ENCODE data around the gene BCAM.
"Not testable (repeated sequence)": the region's sequence is repeated elsewhere in the genome, so short reads cannot be mapped to it uniquely, and the experiment has no call there.

BCAM gene

DNA sequence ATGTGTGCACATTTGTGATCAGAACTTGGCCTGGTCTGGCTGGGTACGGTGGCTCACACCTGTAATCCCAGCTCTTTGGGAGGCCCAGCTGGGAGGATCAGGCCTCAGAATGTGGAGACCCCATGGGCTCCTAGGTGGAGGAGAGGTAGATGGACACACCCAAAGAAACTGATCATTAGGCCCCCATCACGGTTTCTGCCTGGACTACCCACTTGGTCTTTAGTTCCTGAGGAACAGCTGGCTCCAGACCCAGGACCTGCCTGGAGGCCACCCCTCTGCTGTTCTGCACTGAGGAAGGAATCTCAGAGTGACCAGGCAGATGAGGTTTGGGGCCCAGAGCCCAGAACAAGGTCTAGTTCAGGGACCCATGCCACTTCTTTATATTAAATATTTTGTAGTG, 29.8 kb upstream of the BCAM start:
- TF ChIP-seq, protein P1, sequence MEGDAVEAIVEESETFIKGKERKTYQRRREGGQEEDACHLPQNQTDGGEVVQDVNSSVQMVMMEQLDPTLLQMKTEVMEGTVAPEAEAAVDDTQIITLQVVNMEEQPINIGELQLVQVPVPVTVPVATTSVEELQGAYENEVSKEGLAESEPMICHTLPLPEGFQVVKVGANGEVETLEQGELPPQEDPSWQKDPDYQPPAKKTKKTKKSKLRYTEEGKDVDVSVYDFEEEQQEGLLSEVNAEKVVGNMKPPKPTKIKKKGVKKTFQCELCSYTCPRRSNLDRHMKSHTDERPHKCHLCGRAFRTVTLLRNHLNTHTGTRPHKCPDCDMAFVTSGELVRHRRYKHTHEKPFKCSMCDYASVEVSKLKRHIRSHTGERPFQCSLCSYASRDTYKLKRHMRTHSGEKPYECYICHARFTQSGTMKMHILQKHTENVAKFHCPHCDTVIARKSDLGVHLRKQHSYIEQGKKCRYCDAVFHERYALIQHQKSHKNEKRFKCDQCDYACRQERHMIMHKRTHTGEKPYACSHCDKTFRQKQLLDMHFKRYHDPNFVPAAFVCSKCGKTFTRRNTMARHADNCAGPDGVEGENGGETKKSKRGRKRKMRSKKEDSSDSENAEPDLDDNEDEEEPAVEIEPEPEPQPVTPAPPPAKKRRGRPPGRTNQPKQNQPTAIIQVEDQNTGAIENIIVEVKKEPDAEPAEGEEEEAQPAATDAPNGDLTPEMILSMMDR (IDR thresholded peaks at IDR 0.05; ENCODE audit: low read depth, low read length, missing control alignments) = no peak
- in situ Hi-C loops (cut with HindIII; ENCODE audit: low pct_ligation_motif_present, low sequenced_read_pairs) = no loop called here
- Histone ChIP-seq H3K27me3 (replicated peaks) (no peaks in the 10 kb centered on the region), H3K4me3 (ENCODE audit: low read depth, low read length) (no peak overlapping the region), H3K27ac (no peak overlapping the region), H3K36me3 (replicated peaks) (no peaks in the 10 kb centered on the region)
- no peak for DNase-seq

DNA sequence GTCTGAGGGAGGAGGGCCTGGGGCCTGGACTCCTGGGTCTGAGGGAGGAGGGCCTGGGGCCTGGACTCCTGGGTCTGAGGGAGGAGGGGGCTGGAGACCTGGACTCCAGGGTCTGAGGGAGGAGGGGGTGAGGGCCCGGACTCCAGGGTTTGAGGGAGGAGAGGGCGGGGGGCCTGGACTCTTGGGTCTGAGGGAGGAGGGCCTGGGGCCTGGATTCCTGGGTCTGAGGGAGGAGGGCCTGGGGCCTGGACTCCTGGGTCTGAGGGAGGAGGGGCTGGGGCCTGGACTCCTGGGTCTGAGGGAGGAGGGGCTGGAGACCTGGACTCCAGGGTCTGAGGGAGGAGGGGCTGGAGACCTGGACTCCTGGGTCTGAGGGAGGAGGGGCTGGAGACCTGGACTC, 27.2 kb upstream of the BCAM start:
- DNase-seq; H3K27me3 ChIP-seq (replicated peaks); in situ Hi-C loops (cut with HindIII; ENCODE audit: low pct_ligation_motif_present, low sequenced_read_pairs); H3K36me3 ChIP-seq (replicated peaks); H3K4me3 ChIP-seq (ENCODE audit: low read depth, low read length); H3K27ac ChIP-seq: not testable (repeated sequence)

DNA sequence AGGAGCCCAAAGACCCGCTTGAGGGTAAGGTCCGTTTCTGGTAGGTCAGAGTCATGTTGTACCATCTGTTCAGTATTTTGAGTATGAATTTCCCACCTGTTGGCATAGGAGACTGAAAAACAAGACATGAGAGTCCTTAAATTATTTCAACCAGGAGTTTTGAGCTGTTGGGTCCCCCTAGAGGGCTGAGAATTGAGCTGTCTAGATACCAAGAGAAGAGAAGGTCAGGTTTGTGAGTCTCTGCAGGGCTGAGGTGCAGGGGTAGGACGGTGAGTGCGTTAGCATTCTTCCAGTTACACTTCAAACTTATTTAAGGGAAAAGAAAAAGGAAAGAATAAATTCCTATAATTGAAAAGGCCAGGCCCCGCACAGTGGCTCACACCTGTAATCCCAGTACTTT, 26.2 kb upstream of the BCAM start:
- in situ Hi-C loops (cut with HindIII; ENCODE audit: low pct_ligation_motif_present, low sequenced_read_pairs) = no loop called here
- no peaks in the 10 kb centered on the region for H3K36me3 ChIP-seq (replicated peaks)
- H3K4me3 ChIP-seq (ENCODE audit: low read depth, low read length) = no peak overlapping the region
- H3K27me3 ChIP-seq (replicated peaks) = no peaks in the 10 kb centered on the region
- H3K27ac ChIP-seq = no peak overlapping the region
- no peak for DNase-seq
- TF ChIP-seq, protein P1 (IDR thresholded peaks at IDR 0.05; ENCODE audit: low read depth, low read length, missing control alignments) = peak; percentile 18

DNA sequence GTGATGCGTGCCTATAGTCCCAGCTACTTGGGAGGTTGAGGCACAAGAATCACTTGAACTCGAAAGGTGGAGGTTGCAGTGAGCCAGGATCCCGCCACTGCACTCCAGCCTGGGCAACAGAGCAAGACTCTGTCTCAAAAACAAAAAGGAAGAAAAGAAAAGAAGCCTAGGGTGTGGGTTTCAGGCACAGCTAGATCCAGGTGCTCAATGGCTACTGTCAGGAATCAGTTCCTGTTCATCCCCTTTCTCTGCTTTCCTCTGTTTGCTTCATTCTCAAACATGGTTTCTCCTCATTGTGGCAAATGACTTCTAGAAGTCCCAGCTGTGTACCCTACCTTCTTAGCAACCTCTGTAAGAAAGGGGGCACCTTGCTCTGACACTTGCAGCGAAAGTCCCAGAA, 25.4 kb upstream of the BCAM start:
- DNase-seq = no peak
- Histone ChIP-seq H3K4me3 (ENCODE audit: low read depth, low read length) (no peak overlapping the region), H3K36me3 (replicated peaks) (no peaks in the 10 kb centered on the region), H3K27ac (no peak overlapping the region), H3K27me3 (replicated peaks) (no peaks in the 10 kb centered on the region)
- TF ChIP-seq, protein P1 (IDR thresholded peaks at IDR 0.05; ENCODE audit: low read depth, low read length, missing control alignments) = no peak
- in situ Hi-C loops (cut with HindIII; ENCODE audit: low pct_ligation_motif_present, low sequenced_read_pairs) = no loop called here

DNA sequence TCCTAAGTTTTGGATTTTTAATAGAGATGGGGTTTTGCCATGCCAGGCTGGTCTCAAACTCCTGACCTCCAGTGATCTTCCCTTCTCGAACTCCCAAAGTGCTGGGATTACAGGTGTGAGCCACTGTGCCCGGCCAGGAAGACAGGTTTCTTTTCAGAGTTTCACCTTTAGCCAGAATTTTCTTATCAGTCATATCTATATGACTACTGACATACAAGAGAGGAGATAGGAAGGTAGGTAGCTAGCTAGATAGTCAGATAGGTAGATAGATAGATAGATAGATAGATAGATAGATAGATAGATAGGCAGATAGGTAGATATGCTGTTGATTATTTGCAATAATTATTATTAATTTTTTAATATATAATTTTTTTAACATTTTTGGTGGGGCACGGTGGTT, 23.6 kb upstream of the BCAM start:
- Histone ChIP-seq H3K27ac (no peak overlapping the region), H3K36me3 (replicated peaks) (no peaks in the 10 kb centered on the region), H3K27me3 (replicated peaks) (no peaks in the 10 kb centered on the region), H3K4me3 (ENCODE audit: low read depth, low read length) (no peak overlapping the region)
- no peak for DNase-seq
- in situ Hi-C loops (cut with HindIII; ENCODE audit: low pct_ligation_motif_present, low sequenced_read_pairs) = no loop called here
- TF ChIP-seq, protein P1 (IDR thresholded peaks at IDR 0.05; ENCODE audit: low read depth, low read length, missing control alignments) = no peak

DNA sequence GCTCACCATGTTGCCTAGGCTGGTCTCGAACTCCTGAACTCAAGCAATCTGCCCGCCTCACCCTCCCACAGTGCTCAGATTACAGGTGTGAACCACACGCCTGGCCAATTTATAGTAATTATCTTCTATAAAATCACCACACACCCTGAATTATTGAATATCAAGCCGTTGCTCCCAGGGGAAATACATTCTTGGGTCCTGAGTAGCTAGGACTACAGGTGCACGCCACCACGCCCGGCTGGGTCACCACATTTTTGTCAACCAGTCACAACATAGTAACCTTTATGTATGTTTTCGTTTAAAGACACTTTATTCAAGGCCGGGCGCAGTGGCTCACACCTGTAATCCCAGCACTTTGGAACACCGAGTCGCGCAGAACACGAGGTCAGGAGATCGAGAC, 22.9 kb upstream of the BCAM start:
- Histone ChIP-seq H3K36me3 (replicated peaks) (no peaks in the 10 kb centered on the region), H3K27ac (no peak overlapping the region), H3K27me3 (replicated peaks) (no peaks in the 10 kb centered on the region), H3K4me3 (ENCODE audit: low read depth, low read length) (no peak overlapping the region)
- DNase-seq = no peak
- TF ChIP-seq, protein P1 (IDR thresholded peaks at IDR 0.05; ENCODE audit: low read depth, low read length, missing control alignments) = no peak
- in situ Hi-C loops (cut with HindIII; ENCODE audit: low pct_ligation_motif_present, low sequenced_read_pairs) = no loop called here
